Measurements from ENCODE around the gene ACTL6B. TPM values are rescaled to one million over a fixed set of nuclear protein-coding genes. Genes with fewer than 3 reads are reported as not detected.

The ACTL6B gene
- total and polyA plus RNA-seq, 2 of the 13 experiments (the other 11 are each of a cell fraction or from before 2014, with no cell fraction given): not detected

DNA sequence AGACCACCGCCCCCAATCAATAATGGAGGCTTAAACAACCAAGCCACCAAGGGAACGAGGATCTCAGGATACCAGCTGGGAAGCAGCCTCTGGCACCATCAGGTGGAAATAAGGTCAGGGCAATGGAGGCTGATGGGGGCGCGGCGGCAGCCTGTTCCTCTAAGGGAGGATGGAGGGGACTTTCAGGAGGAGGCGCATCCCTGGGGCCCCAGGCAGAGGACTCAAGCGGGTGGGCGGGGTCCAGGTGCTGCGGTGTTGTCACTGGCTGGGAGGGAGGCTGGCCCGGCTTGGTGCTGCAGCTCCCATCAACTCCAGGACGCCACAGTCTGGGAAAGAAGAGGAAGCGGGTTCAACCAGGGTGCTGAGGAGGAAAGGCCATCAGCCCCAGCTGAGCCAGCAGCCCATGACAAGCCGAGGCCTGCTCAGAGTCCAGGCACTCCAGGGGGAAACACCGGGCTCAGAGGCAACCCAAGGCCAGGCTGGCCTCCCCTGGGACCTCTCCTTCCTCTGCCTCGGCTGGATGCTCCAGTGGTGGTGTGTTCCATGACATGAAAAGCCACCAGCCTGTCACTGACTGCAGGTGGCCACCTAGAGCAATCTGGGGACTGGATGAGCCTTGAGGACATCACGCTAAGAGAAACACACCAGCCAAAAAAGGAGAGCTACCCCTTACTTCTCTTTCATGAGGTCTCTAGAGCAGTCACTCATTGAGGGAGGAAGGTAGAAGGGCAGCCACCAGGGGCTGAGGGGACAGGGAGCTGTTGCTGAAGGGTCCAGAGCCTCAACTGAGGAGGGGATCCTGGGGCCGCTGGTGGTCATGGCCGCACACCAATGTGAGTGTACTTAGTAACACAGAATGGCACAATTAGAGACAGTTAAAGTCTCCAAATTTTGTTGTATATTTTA lies 33.2 kb upstream of the ACTL6B start:
- Histone ChIP-seq H2AFZ (ENCODE audit: low read length) (no peak overlapping the region), H3K9me3 (ENCODE audit: low read length) (no peaks in the 10 kb centered on the region), H4K20me1 (ENCODE audit: insufficient read depth, low read length) (peaks cover 40% of the 10 kb centered on the region), H3K4me3 (replicated peaks in 1 of 3; ENCODE audit: insufficient read depth in 1 of 3, low read depth in 2 of 3, low read length in 3 of 3) (no peak overlapping the region), H3K9ac (ENCODE audit: insufficient read depth, low read depth, low read length) (no peak overlapping the region), H3K27me3 (ENCODE audit: control insufficient read depth in 1 of 2, insufficient read depth in 2 of 2, low read length in 2 of 2) (no peaks in the 10 kb centered on the region), H3K79me2 (ENCODE audit: insufficient read depth, low read length) (peaks cover 48% of the 10 kb centered on the region), H3K27ac (ENCODE audit: extremely low read length, insufficient read depth, low read length) (no peak overlapping the region), H3K4me2 (ENCODE audit: low read depth, low read length) (no peak overlapping the region), H3K36me3 (replicated peaks in 1 of 2; ENCODE audit: control insufficient read depth in 1 of 2, insufficient read depth in 2 of 2, low read length in 2 of 2) (peaks cover 34 to 56% of the 10 kb centered on the region in 2 experiments), H3K4me1 (ENCODE audit: insufficient read depth, low read length) (peaks cover 24% of the 10 kb centered on the region)
- BruUV-seq (replicated peaks): no TSS peak
- intact Hi-C loops (cut with micrococcal nuclease; ENCODE audit: unreplicated experiment): loop anchor here (2.0 to 5.0 kb wide), 2 partner anchors 15 to 77 kb away; partner anchors contain the start of gene MOSPD3
- POLR2A ChIA-PET: interaction anchor here (1.8 to 4.0 kb wide), 3 partner anchors 9 to 60 kb away, joined by 5 to 17 read pairs (median 8); partner anchors contain the start of gene POP7
- in situ Hi-C loops (cut with HindIII; ENCODE audit: extremely low pct_ligation_motif_present, low pct_unique_long_range_greater_than_20kb): loop anchor here (5.0 to 10.0 kb wide), 2 partner anchors 77 to 225 kb away; partner anchors contain the start of genes MOSPD3 and SPACDR
- DNase-seq (ENCODE audit: low spot score): no peak
- FAIRE-seq: no peak
- ATAC-seq: no peak
- CTCF ChIA-PET (ENCODE audit: low intra/inter-chr PET ratio, low total read pairs): no interaction called here
- 96% methylated on average over 13 of the region's 18 CpGs for WGBS (ENCODE audit: low lambda C conversion rate)
- TF ChIP-seq AGO2 (optimal IDR thresholded peaks at IDR 0.05; ENCODE audit: low read depth, low read length) (peak; percentile 64), ZNF513 (CRISPR knock-in tag; conservative IDR thresholded peaks at IDR 0.05) (no peak), AHR (CRISPR knock-in tag; IDR thresholded peaks at IDR 0.05) (no peak), POLR2A (IDR thresholded peaks at IDR 0.05; ENCODE audit: insufficient read depth in 1 of 2, low read depth in 2 of 2, low read length in 2 of 2) (no peak), CTCF (CRISPR knock-in tag; IDR thresholded peaks at IDR 0.05) (peak; percentile 15; the same call in 1 of the 2 replicates), PAWR (CRISPR knock-in tag; IDR thresholded peaks at IDR 0.05; ENCODE audit: borderline replicate concordance) (no peak), RXRA (CRISPR knock-in tag; IDR thresholded peaks at IDR 0.05) (0 out of 2 replicates have a peak, but pooled peaks have one; percentile 16), ZNF224 (CRISPR knock-in tag; IDR thresholded peaks at IDR 0.05) (no peak), ZNF563 (CRISPR knock-in tag; IDR thresholded peaks at IDR 0.05) (no peak), TOPORS (CRISPR knock-in tag; IDR thresholded peaks at IDR 0.05) (no peak), ZNF557 (CRISPR knock-in tag; IDR thresholded peaks at IDR 0.05) (no peak), RBFOX2 (IDR thresholded peaks at IDR 0.05; ENCODE audit: low read depth, low read length) (peak; percentile 46; the same call in 1 of the 2 replicates), SMAD9 (CRISPR knock-in tag; IDR thresholded peaks at IDR 0.05) (no peak), ZNF616 (CRISPR knock-in tag; IDR thresholded peaks at IDR 0.05; ENCODE audit: low read depth) (no peak), DNMT1 (CRISPR knock-in tag; IDR thresholded peaks at IDR 0.05) (no peak)
- TF ChIP-seq, protein P1, sequence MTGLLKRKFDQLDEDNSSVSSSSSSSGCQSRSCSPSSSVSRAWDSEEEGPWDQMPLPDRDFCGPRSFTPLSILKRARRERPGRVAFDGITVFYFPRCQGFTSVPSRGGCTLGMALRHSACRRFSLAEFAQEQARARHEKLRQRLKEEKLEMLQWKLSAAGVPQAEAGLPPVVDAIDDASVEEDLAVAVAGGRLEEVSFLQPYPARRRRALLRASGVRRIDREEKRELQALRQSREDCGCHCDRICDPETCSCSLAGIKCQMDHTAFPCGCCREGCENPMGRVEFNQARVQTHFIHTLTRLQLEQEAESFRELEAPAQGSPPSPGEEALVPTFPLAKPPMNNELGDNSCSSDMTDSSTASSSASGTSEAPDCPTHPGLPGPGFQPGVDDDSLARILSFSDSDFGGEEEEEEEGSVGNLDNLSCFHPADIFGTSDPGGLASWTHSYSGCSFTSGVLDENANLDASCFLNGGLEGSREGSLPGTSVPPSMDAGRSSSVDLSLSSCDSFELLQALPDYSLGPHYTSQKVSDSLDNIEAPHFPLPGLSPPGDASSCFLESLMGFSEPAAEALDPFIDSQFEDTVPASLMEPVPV (CRISPR knock-in tag; IDR thresholded peaks at IDR 0.05): 0 out of 2 replicates have a peak, but pooled peaks have one; percentile 22
- TF ChIP-seq, protein P2, sequence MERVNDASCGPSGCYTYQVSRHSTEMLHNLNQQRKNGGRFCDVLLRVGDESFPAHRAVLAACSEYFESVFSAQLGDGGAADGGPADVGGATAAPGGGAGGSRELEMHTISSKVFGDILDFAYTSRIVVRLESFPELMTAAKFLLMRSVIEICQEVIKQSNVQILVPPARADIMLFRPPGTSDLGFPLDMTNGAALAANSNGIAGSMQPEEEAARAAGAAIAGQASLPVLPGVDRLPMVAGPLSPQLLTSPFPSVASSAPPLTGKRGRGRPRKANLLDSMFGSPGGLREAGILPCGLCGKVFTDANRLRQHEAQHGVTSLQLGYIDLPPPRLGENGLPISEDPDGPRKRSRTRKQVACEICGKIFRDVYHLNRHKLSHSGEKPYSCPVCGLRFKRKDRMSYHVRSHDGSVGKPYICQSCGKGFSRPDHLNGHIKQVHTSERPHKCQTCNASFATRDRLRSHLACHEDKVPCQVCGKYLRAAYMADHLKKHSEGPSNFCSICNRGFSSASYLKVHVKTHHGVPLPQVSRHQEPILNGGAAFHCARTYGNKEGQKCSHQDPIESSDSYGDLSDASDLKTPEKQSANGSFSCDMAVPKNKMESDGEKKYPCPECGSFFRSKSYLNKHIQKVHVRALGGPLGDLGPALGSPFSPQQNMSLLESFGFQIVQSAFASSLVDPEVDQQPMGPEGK (CRISPR knock-in tag; IDR thresholded peaks at IDR 0.05): no peak
